GM21360 (cell line): ENCODE results near the gene SLC8A3.

Experiments
- ATAC-seq: cut with Tn5 transposase; IDR thresholded peaks from one replicate; pipeline ENCODE4 v1.9.1; 2021; ENCODE audit warnings: mild to moderate bottlenecking, moderate library complexity; ENCODE audit not compliant: unreplicated experiment

Gene SLC8A3

GRCh38 chr14:70073924-70074566, 114.7 kb downstream of the SLC8A3 start:
- ATAC-seq, result peak; percentile 52

- no peak for ATAC-seq
Observed at GRCh38 chr14:70069186-70069585, 119.6 kb downstream of the SLC8A3 start.

- ATAC-seq, result no peak
Observed at GRCh38 chr14:70067810-70068209, 120.9 kb downstream of the SLC8A3 start.

- no peak for ATAC-seq
Observed at GRCh38 chr14:70064136-70064865, 124.5 kb downstream of the SLC8A3 start.

GRCh38 chr14:70061108-70061507, 127.6 kb downstream of the SLC8A3 start:
- no peak for ATAC-seq

- no peak for ATAC-seq
Observed at GRCh38 chr14:70059545-70059944, 129.2 kb downstream of the SLC8A3 start.

GRCh38 chr14:70057519-70058136, 131.1 kb downstream of the SLC8A3 start:
- no peak for ATAC-seq

GRCh38 chr14:70052990-70053389, 135.8 kb downstream of the SLC8A3 start:
- no peak for ATAC-seq

GRCh38 chr14:70050136-70050535, 138.6 kb downstream of the SLC8A3 start:
- ATAC-seq, result no peak

- no peak for ATAC-seq
Observed at GRCh38 chr14:70049605-70050004, 139.1 kb downstream of the SLC8A3 start.

- no peak for ATAC-seq
Observed at GRCh38 chr14:70048313-70048654, 140.5 kb downstream of the SLC8A3 start.

- no peak for ATAC-seq
Observed at GRCh38 chr14:70047598-70048312, 141.0 kb downstream of the SLC8A3 start.

GRCh38 chr14:70045844-70046535, 142.8 kb downstream of the SLC8A3 start:
- no peak for ATAC-seq

- ATAC-seq, result no peak
Observed at GRCh38 chr14:70045310-70045709, 143.4 kb downstream of the SLC8A3 start.

GRCh38 chr14:70043001-70043400, 145.8 kb downstream of the SLC8A3 start:
- no peak for ATAC-seq

- no peak for ATAC-seq
Observed at GRCh38 chr14:70036665-70037064, 152.1 kb downstream of the SLC8A3 start.

- ATAC-seq, result no peak
Observed at GRCh38 chr14:70034257-70034656, 154.5 kb downstream of the SLC8A3 start.

GRCh38 chr14:70033561-70033960, 155.2 kb downstream of the SLC8A3 start:
- no peak for ATAC-seq

- ATAC-seq, result no peak
Observed at GRCh38 chr14:70033116-70033515, 155.6 kb downstream of the SLC8A3 start.

GRCh38 chr14:70032447-70032846, 156.3 kb downstream of the SLC8A3 start:
- ATAC-seq, result no peak

- ATAC-seq, result no peak
Observed at GRCh38 chr14:70032016-70032415, 156.7 kb downstream of the SLC8A3 start.
